Liver (tissue), 9 donors: ENCODE data around the gene SPTBN5. TPM values are rescaled to one million over a fixed set of nuclear protein-coding genes. Genes with fewer than 3 reads are reported as not detected.
"Not testable (repeated sequence)": the region's sequence is repeated elsewhere in the genome, so short reads cannot be mapped to it uniquely, and the experiment has no call there.

ENCODE experiments used
- DNase-seq: peaks from one replicate; pipeline ENCODE4 v3.0.0-alpha.2; 2017; ENCODE audit warnings: low spot score
- H3K27ac ChIP-seq, 2 donors: one replicate each; pipeline ENCODE4 v1.7.0; 2013; ENCODE audit warnings: inconsistent platforms in 2 of 2, low read length in 2 of 2, control low read depth in 1 of 2, low read depth in 1 of 2, mild to moderate bottlenecking in 1 of 2
- H3K27me3 ChIP-seq, 4 donors: one replicate each; pipeline versions ENCODE4 v1.6.1 to v1.7.0; 2013; ENCODE audit warnings: low read length in 3 of 4, inconsistent platforms in 1 of 4, mild to moderate bottlenecking in 1 of 4, moderate library complexity in 1 of 4; ENCODE audit not compliant: control insufficient read depth in 4 of 4, insufficient read depth in 4 of 4
- H3K36me3 ChIP-seq, 4 donors: one replicate each; pipeline versions ENCODE4 v1.6.1 to v1.7.0; 2013; ENCODE audit warnings: low read length in 3 of 4, mild to moderate bottlenecking in 3 of 4, low read depth in 1 of 4, moderate library complexity in 1 of 4; ENCODE audit not compliant: control insufficient read depth in 4 of 4, insufficient read depth in 3 of 4
- H3K4me1 ChIP-seq, 4 donors: one replicate each; pipeline versions ENCODE4 v1.6.1 to v1.7.0; 2013; ENCODE audit warnings: low read length in 3 of 4, mild to moderate bottlenecking in 3 of 4, moderate library complexity in 1 of 4; ENCODE audit not compliant: control insufficient read depth in 4 of 4, insufficient read depth in 4 of 4
- H3K4me3 ChIP-seq, 3 donors: one replicate each; pipeline versions ENCODE4 v1.6.1 to v1.7.0; 2013; ENCODE audit warnings: low read length in 3 of 3, control low read depth in 1 of 3, low read depth in 1 of 3, mild to moderate bottlenecking in 1 of 3
- H3K9ac ChIP-seq, 2 donors: one replicate each; pipeline ENCODE4 v1.7.0; 2013; ENCODE audit warnings: low read length in 2 of 2, mild to moderate bottlenecking in 2 of 2, moderate library complexity in 2 of 2, control low read depth in 1 of 2, low read depth in 1 of 2
- H3K9me3 ChIP-seq, 4 donors: one replicate each; pipeline versions ENCODE4 v1.6.1 to v1.7.0; 2013; ENCODE audit warnings: low read length in 3 of 4; ENCODE audit not compliant: control insufficient read depth in 4 of 4
- ATF3 ChIP-seq: IDR thresholded peaks from 2 replicates; pipeline ENCODE4 v1.6.1; 2016; ENCODE audit warnings: antibody characterized with exemption
- EGR1 ChIP-seq, 2 donors: IDR thresholded peaks; 2 replicates each; pipeline ENCODE4 v1.6.1; 2016 to 2018; ENCODE audit warnings: antibody characterized with exemption in 2 of 2, low read depth in 2 of 2
- FOXA1 ChIP-seq: IDR thresholded peaks from 2 replicates; pipeline ENCODE4 v1.6.1; 2016; ENCODE audit warnings: antibody characterized with exemption
- HNF4A ChIP-seq, 2 donors: conservative IDR thresholded peaks; 2 replicates each; pipeline ENCODE4 v1.6.1; 2016; ENCODE audit warnings: antibody characterized with exemption in 2 of 2, mild to moderate bottlenecking in 2 of 2
- HNF4G ChIP-seq: IDR thresholded peaks from 2 replicates; pipeline ENCODE4 v1.6.1; 2016; ENCODE audit warnings: antibody characterized with exemption
- JUND ChIP-seq, 2 donors: IDR thresholded peaks; 2 replicates each; pipeline ENCODE4 v1.6.1; 2016; ENCODE audit warnings: antibody characterized with exemption in 2 of 2
- MAX ChIP-seq: IDR thresholded peaks from 2 replicates; pipeline ENCODE4 v1.6.1; 2016; ENCODE audit warnings: antibody characterized with exemption
- NR2F2 ChIP-seq: IDR thresholded peaks from 2 replicates; pipeline ENCODE4 v1.6.1; 2016; ENCODE audit warnings: antibody characterized with exemption
- RAD21 ChIP-seq, 2 donors: IDR thresholded peaks; 2 replicates each; pipeline ENCODE4 v1.6.1; 2016; ENCODE audit warnings: antibody characterized with exemption in 2 of 2, mild to moderate bottlenecking in 2 of 2
- RXRA ChIP-seq, 2 donors: IDR thresholded peaks; 2 replicates each; pipeline ENCODE4 v1.6.1; 2017 to 2018; ENCODE audit warnings: antibody characterized with exemption in 2 of 2, mild to moderate bottlenecking in 1 of 2
- SP1 ChIP-seq: IDR thresholded peaks from 2 replicates; pipeline ENCODE4 v1.6.1; 2018; ENCODE audit warnings: antibody characterized with exemption, mild to moderate bottlenecking
- TAF1 ChIP-seq: conservative IDR thresholded peaks from 2 replicates; pipeline ENCODE4 v1.6.1; 2016; ENCODE audit warnings: antibody characterized with exemption, mild to moderate bottlenecking
- YY1 ChIP-seq: IDR thresholded peaks from 2 replicates; pipeline ENCODE4 v1.6.1; 2016; ENCODE audit warnings: antibody characterized with exemption, mild to moderate bottlenecking
- ZBTB33 ChIP-seq: IDR thresholded peaks from 2 replicates; pipeline ENCODE4 v1.6.1; 2016; ENCODE audit warnings: antibody characterized with exemption
- WGBS: extraction: QIAGEN DNeasy Blood & Tissue Kit; methylation state at CpG from one replicate; pipeline ENCODE4 v1.1.7; 2013; 5-methylcytosine and 5-hydroxymethylcytosine counted together
- polyA plus RNA-seq, 2 donors: library from polyadenylated mRNA; stranded (reverse) in 1 of 2; unstranded in 1 of 2; fragments of 200-250 nt in 1 of 2; fragments of >200 nt in 1 of 2; fragmentation: Nextera tagmentation in 1 of 2; extraction: Ambion mirVana in 1 of 2; gene quantifications; one replicate each; pipeline versions ENCODE4 v1.2.1 to v1.2.3, GENCODE V29; 2013 to 2015
- total RNA-seq, 2 donors: library from RNA; depleted of rRNA; stranded (reverse); fragments of >200 nt; gene quantifications; one replicate each; pipeline ENCODE4 v1.2.3, GENCODE V29; 2014
- TF ChIP-seq, protein P1 (sequence below): fragments of 150-350 bp; IDR thresholded peaks from 2 replicates; pipeline ENCODE4 v1.5.1; 2017; ENCODE audit warnings: improper control_type of control experiment, low read depth, low read length; ENCODE audit not compliant: missing input control
- TF ChIP-seq, protein P2 (sequence below): IDR thresholded peaks from 2 replicates; pipeline ENCODE4 v1.6.1; 2016; ENCODE audit warnings: antibody characterized with exemption, mild to moderate bottlenecking
- donor health status: healthy.
- donor health status: healthy.
- donor health status: healthy.
- donor health status: healthy.
- donor health status: healthy.

SPTBN5 gene
- total and polyA plus RNA-seq, 4 donors = 0.12 to 1.7 (median 0.17) TPM

DNA sequence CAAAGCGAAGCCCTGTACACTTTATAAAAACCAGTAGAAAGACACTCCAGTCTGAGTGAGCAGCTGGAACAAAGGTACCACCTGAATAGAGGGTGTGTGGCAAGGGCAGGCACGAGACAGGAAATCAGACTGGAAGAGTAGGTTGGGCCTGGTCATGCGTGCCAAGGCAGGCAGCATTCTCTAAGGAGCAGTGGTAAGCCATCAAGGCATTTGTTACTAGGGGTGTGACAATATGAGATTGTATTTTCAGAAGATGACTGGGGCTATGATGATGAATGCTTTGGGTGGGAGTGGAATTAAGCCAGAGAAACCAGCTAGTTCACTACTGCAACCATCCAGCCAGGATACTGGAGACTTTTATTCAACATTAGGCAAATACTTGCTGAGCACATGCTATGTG is 61.0 kb downstream of the SPTBN5 start:
- no peaks in the 10 kb centered on the region for H3K9me3 ChIP-seq
- peaks cover 0 to 4% (median 0%) of the 10 kb centered on the region in 4 donors for H3K36me3 ChIP-seq
- 85% methylated on average over 3 of the region's 3 CpGs for WGBS
- TF ChIP-seq RXRA (IDR thresholded peaks at IDR 0.05) = no peak
- no peak for TF ChIP-seq HNF4A (conservative IDR thresholded peaks at IDR 0.05)
- TF ChIP-seq SP1 = no peak
- TF ChIP-seq RAD21 (IDR thresholded peaks at IDR 0.05) = no peak
- TF ChIP-seq MAX = no peak
- TF ChIP-seq ZBTB33 = no peak
- no peaks in the 10 kb centered on the region for H3K27me3 ChIP-seq
- H3K4me3 ChIP-seq = no peak overlapping the region
- H3K27ac ChIP-seq = no peak overlapping the region
- no peak for DNase-seq
- H3K9ac ChIP-seq = no peak overlapping the region
- H3K4me1 ChIP-seq = peaks cover 0 to 8% (median 7%) of the 10 kb centered on the region in 4 donors

GRCh38 chr15:41832208-41832607 is 61.6 kb downstream of the SPTBN5 start:
- TF ChIP-seq, protein P1, sequence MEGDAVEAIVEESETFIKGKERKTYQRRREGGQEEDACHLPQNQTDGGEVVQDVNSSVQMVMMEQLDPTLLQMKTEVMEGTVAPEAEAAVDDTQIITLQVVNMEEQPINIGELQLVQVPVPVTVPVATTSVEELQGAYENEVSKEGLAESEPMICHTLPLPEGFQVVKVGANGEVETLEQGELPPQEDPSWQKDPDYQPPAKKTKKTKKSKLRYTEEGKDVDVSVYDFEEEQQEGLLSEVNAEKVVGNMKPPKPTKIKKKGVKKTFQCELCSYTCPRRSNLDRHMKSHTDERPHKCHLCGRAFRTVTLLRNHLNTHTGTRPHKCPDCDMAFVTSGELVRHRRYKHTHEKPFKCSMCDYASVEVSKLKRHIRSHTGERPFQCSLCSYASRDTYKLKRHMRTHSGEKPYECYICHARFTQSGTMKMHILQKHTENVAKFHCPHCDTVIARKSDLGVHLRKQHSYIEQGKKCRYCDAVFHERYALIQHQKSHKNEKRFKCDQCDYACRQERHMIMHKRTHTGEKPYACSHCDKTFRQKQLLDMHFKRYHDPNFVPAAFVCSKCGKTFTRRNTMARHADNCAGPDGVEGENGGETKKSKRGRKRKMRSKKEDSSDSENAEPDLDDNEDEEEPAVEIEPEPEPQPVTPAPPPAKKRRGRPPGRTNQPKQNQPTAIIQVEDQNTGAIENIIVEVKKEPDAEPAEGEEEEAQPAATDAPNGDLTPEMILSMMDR = no peak
- TF ChIP-seq TAF1 (no peak), FOXA1 (no peak), JUND (IDR thresholded peaks at IDR 0.05) (no peak), NR2F2 (no peak), ATF3 (no peak), RAD21 (IDR thresholded peaks at IDR 0.05) (no peak), RXRA (IDR thresholded peaks at IDR 0.05) (no peak), SP1 (no peak), HNF4A (conservative IDR thresholded peaks at IDR 0.05) (no peak), EGR1 (IDR thresholded peaks at IDR 0.05; ENCODE audit: low read depth in 2 of 2) (no peak), HNF4G (no peak), YY1 (no peak)
- TF ChIP-seq, protein P2, sequence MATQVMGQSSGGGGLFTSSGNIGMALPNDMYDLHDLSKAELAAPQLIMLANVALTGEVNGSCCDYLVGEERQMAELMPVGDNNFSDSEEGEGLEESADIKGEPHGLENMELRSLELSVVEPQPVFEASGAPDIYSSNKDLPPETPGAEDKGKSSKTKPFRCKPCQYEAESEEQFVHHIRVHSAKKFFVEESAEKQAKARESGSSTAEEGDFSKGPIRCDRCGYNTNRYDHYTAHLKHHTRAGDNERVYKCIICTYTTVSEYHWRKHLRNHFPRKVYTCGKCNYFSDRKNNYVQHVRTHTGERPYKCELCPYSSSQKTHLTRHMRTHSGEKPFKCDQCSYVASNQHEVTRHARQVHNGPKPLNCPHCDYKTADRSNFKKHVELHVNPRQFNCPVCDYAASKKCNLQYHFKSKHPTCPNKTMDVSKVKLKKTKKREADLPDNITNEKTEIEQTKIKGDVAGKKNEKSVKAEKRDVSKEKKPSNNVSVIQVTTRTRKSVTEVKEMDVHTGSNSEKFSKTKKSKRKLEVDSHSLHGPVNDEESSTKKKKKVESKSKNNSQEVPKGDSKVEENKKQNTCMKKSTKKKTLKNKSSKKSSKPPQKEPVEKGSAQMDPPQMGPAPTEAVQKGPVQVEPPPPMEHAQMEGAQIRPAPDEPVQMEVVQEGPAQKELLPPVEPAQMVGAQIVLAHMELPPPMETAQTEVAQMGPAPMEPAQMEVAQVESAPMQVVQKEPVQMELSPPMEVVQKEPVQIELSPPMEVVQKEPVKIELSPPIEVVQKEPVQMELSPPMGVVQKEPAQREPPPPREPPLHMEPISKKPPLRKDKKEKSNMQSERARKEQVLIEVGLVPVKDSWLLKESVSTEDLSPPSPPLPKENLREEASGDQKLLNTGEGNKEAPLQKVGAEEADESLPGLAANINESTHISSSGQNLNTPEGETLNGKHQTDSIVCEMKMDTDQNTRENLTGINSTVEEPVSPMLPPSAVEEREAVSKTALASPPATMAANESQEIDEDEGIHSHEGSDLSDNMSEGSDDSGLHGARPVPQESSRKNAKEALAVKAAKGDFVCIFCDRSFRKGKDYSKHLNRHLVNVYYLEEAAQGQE = no peak
- Histone ChIP-seq H3K36me3 (peaks cover 0 to 4% (median 0%) of the 10 kb centered on the region in 4 donors), H3K27ac (no peak overlapping the region), H3K27me3 (no peaks in the 10 kb centered on the region), H3K4me3 (no peak overlapping the region), H3K9me3 (no peaks in the 10 kb centered on the region), H3K9ac (no peak overlapping the region), H3K4me1 (peaks cover 0 to 12% (median 10%) of the 10 kb centered on the region in 4 donors)
- DNase-seq = no peak
- WGBS = 96% methylated on average over 10 of the region's 10 CpGs

GRCh38 chr15:41831291-41831690 is 62.6 kb downstream of the SPTBN5 start:
- not testable (repeated sequence) for H3K27ac ChIP-seq, H3K9ac ChIP-seq, H3K36me3 ChIP-seq, H3K4me3 ChIP-seq, H3K9me3 ChIP-seq, H3K27me3 ChIP-seq, DNase-seq
- H3K4me1 ChIP-seq = peaks cover 0 to 12% (median 11%) of the 10 kb centered on the region in 4 donors
- 84% methylated on average over 4 of the region's 4 CpGs for WGBS
